Transverse colon (tissue), 4 donors: ENCODE measurements around the gene RAB36.

Experiments used
- CTCF ChIP-seq, 5 experiments: fragments of 200-600 bp in 3 of 5; fragments of 450-650 bp in 2 of 5; sonication (generic) in 3 of 5; IDR thresholded peaks; 1 replicate in 2 of 5; 2 replicates in 3 of 5; pipeline ENCODE4 v1.5.1; 2016 to 2017; ENCODE audit warnings: antibody characterized with exemption in 5 of 5, inconsistent platforms in 3 of 5, mild to moderate bottlenecking in 2 of 5, moderate library complexity in 1 of 5
- EP300 ChIP-seq: sonication (generic); formaldehyde crosslinking; IDR thresholded peaks from one replicate; pipeline ENCODE4 v1.6.1; 2017; ENCODE audit warnings: antibody characterized with exemption, low read depth
- POLR2A ChIP-seq: fragments of 450-650 bp; IDR thresholded peaks from one replicate; pipeline ENCODE4 v1.6.1; 2016; ENCODE audit warnings: antibody characterized with exemption, mild to moderate bottlenecking, moderate library complexity
- POLR2AphosphoS5 ChIP-seq, 3 donors: sonication (generic); formaldehyde crosslinking; IDR thresholded peaks; one replicate each; pipeline ENCODE4 v1.6.1; 2016; ENCODE audit warnings: antibody characterized with exemption in 3 of 3

- TF ChIP-seq POLR2AphosphoS5 (IDR thresholded peaks at IDR 0.05) (no peak), POLR2A (no peak), CTCF (IDR thresholded peaks at IDR 0.05) (no peak), EP300 (no peak)
Measured at GRCh38 chr22:23120415-23120899, 24.8 kb upstream of the RAB36 start.
